HEK293 (cell line): ENCODE measurements around the gene VHLL.

Experiments used
- ZNF24 ChIP-seq: fragments of 450-650 bp; formaldehyde crosslinking; IDR thresholded peaks from 2 replicates; pipeline ENCODE4 v1.5.1; 2016; ENCODE audit warnings: missing biosample characterization, missing genetic modification characterization
- ZNF621 ChIP-seq: fragments of 450-650 bp; formaldehyde crosslinking; IDR thresholded peaks from 2 replicates; pipeline ENCODE4 v1.5.1; 2017; ENCODE audit warnings: missing biosample characterization, missing genetic modification characterization
- TF ChIP-seq, protein P1 (sequence below): fragments of 450-650 bp; formaldehyde crosslinking; IDR thresholded peaks from 2 replicates; pipeline ENCODE4 v1.5.1; 2016; ENCODE audit warnings: missing biosample characterization, missing genetic modification characterization
- TF ChIP-seq, protein P2 (sequence below): fragments of 450-650 bp; formaldehyde crosslinking; IDR thresholded peaks from 2 replicates; pipeline ENCODE4 v1.5.1; 2016; ENCODE audit warnings: missing biosample characterization, missing genetic modification characterization

DNA sequence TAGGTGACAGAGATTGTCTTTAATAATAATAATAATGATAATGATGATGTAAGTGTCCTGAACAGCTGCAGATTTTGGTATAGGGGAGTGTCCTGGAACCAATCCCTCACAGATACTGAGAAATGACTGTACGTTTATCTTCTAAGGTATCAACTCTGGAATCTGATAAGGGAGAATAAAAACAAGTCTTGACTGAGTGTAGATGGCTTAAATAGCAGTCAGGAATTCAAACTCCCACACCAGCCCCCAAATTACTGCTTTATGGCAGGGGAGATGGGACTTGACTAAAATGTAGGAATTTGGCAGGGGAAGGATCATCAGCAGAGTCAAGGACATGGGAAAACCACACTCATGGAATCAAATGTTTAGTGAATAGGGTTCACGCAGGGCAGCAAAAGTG is 6.1 kb upstream of the VHLL start:
- TF ChIP-seq, protein P1, sequence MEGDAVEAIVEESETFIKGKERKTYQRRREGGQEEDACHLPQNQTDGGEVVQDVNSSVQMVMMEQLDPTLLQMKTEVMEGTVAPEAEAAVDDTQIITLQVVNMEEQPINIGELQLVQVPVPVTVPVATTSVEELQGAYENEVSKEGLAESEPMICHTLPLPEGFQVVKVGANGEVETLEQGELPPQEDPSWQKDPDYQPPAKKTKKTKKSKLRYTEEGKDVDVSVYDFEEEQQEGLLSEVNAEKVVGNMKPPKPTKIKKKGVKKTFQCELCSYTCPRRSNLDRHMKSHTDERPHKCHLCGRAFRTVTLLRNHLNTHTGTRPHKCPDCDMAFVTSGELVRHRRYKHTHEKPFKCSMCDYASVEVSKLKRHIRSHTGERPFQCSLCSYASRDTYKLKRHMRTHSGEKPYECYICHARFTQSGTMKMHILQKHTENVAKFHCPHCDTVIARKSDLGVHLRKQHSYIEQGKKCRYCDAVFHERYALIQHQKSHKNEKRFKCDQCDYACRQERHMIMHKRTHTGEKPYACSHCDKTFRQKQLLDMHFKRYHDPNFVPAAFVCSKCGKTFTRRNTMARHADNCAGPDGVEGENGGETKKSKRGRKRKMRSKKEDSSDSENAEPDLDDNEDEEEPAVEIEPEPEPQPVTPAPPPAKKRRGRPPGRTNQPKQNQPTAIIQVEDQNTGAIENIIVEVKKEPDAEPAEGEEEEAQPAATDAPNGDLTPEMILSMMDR: no peak
- TF ChIP-seq ZNF24 (no peak), ZNF621 (tag by site-specific recombination) (no peak)
- TF ChIP-seq, protein P2, sequence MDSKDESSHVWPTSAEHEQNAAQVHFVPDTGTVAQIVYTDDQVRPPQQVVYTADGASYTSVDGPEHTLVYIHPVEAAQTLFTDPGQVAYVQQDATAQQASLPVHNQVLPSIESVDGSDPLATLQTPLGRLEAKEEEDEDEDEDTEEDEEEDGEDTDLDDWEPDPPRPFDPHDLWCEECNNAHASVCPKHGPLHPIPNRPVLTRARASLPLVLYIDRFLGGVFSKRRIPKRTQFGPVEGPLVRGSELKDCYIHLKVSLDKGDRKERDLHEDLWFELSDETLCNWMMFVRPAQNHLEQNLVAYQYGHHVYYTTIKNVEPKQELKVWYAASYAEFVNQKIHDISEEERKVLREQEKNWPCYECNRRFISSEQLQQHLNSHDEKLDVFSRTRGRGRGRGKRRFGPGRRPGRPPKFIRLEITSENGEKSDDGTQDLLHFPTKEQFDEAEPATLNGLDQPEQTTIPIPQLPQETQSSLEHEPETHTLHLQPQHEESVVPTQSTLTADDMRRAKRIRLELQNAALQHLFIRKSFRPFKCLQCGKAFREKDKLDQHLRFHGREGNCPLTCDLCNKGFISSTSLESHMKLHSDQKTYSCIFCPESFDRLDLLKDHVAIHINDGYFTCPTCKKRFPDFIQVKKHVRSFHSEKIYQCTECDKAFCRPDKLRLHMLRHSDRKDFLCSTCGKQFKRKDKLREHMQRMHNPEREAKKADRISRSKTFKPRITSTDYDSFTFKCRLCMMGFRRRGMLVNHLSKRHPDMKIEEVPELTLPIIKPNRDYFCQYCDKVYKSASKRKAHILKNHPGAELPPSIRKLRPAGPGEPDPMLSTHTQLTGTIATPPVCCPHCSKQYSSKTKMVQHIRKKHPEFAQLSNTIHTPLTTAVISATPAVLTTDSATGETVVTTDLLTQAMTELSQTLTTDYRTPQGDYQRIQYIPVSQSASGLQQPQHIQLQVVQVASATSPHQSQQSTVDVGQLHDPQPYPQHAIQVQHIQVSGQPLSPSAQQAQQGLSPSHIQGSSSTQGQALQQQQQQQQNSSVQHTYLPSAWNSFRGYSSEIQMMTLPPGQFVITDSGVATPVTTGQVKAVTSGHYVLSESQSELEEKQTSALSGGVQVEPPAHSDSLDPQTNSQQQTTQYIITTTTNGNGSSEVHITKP (tag by site-specific recombination): no peak
